HepG2 (cell line): Measurements from ENCODE around the gene SMAD3. TPM values are rescaled to one million over a fixed set of nuclear protein-coding genes. Genes with fewer than 3 reads are reported as not detected.

Source experiments
- DR1 ChIP-seq: sonication (generic); formaldehyde crosslinking; IDR thresholded peaks from 2 replicates; pipeline ENCODE4 v1.8.0; 2021; ENCODE audit warnings: mild to moderate bottlenecking, missing genetic modification reagents, inconsistent platforms
- DRAP1 ChIP-seq: IDR thresholded peaks from 2 replicates; pipeline ENCODE4 v1.6.1; 2016; ENCODE audit warnings: missing genetic modification reagents, missing compliant biosample characterization
- GFI1 ChIP-seq: sonication (generic); formaldehyde crosslinking; IDR thresholded peaks from 2 replicates; pipeline ENCODE4 v1.5.0; 2020; ENCODE audit warnings: missing genetic modification reagents, mild to moderate bottlenecking, borderline replicate concordance
- GMEB2 ChIP-seq: IDR thresholded peaks from 2 replicates; pipeline ENCODE4 v1.6.1; 2016; ENCODE audit warnings: missing biosample characterization, missing genetic modification reagents, low read depth
- HINFP ChIP-seq: sonication (generic); formaldehyde crosslinking; IDR thresholded peaks from 2 replicates; pipeline ENCODE4 v1.4.0; 2020; ENCODE audit warnings: low read depth, mild to moderate bottlenecking, missing genetic modification reagents
- JDP2 ChIP-seq: sonication (generic); formaldehyde crosslinking; IDR thresholded peaks from 2 replicates; pipeline ENCODE4 v1.8.1; 2022; ENCODE audit warnings: missing genetic modification reagents, borderline replicate concordance
- MEF2D ChIP-seq: sonication (generic); formaldehyde crosslinking; IDR thresholded peaks from 2 replicates; pipeline ENCODE4 v1.5.1; 2020; ENCODE audit warnings: mild to moderate bottlenecking, missing genetic modification reagents
- PRDM10 ChIP-seq: sonication (generic); formaldehyde crosslinking; IDR thresholded peaks from 2 replicates; pipeline ENCODE4 v1.4.0; 2020; ENCODE audit warnings: low read depth, missing genetic modification reagents
- RBM22 ChIP-seq: fragments of 200-400 bp; formaldehyde crosslinking; optimal IDR thresholded peaks from 2 replicates; pipeline ENCODE3; 2017; ENCODE audit warnings: mild to moderate bottlenecking, low read length, moderate library complexity
- SMAD3 ChIP-seq: sonication (generic); formaldehyde crosslinking; IDR thresholded peaks from 2 replicates; pipeline ENCODE4 v1.4.0; 2020; ENCODE audit warnings: missing genetic modification reagents
- SOX13 ChIP-seq, 3 experiments: fragments of 450-650 bp in 1 of 3; sonication (generic) in 1 of 3; formaldehyde crosslinking in 1 of 3; IDR thresholded peaks in 2 of 3; conservative IDR thresholded peaks in 1 of 3; 2 replicates each; pipeline versions ENCODE4 v1.5.0 to v1.6.1; 2016 to 2020; ENCODE audit warnings: antibody characterized with exemption in 1 of 3, mild to moderate bottlenecking in 1 of 3, missing compliant biosample characterization in 1 of 3, missing genetic modification reagents in 1 of 3, moderate library complexity in 1 of 3
- SOX6 ChIP-seq, 2 experiments: fragments of 450-650 bp in 1 of 2; sonication (generic) in 1 of 2; formaldehyde crosslinking in 1 of 2; IDR thresholded peaks; 2 replicates each; pipeline versions ENCODE4 v1.4.0 to v1.6.1; 2017 to 2020; ENCODE audit warnings: antibody characterized with exemption in 1 of 2, mild to moderate bottlenecking in 1 of 2, missing genetic modification reagents in 1 of 2
- TFE3 ChIP-seq: IDR thresholded peaks from 2 replicates; pipeline ENCODE4 v1.6.1; 2016
- TMF1 ChIP-seq: sonication (generic); formaldehyde crosslinking; IDR thresholded peaks from 2 replicates; pipeline ENCODE4 v1.8.1; 2022; ENCODE audit warnings: low read depth, missing genetic modification reagents
- WIZ ChIP-seq: sonication (generic); formaldehyde crosslinking; IDR thresholded peaks from 2 replicates; pipeline ENCODE4 v1.5.1; 2020; ENCODE audit warnings: mild to moderate bottlenecking, missing genetic modification reagents
- ZFX ChIP-seq: sonication (generic); formaldehyde crosslinking; IDR thresholded peaks from 2 replicates; pipeline ENCODE4 v1.4.0; 2020; ENCODE audit warnings: mild to moderate bottlenecking, low read depth, missing genetic modification reagents, moderate library complexity
- ZFY ChIP-seq: sonication (generic); formaldehyde crosslinking; IDR thresholded peaks from 2 replicates; pipeline ENCODE4 v1.4.0; 2020; ENCODE audit warnings: missing genetic modification reagents
- ZMYM3 ChIP-seq: sonication (generic); formaldehyde crosslinking; IDR thresholded peaks from 2 replicates; pipeline ENCODE4 v1.5.1; 2020; ENCODE audit warnings: mild to moderate bottlenecking, missing genetic modification reagents
- ZNF121 ChIP-seq: sonication (generic); formaldehyde crosslinking; IDR thresholded peaks from 2 replicates; pipeline ENCODE4 v1.5.0; 2020; ENCODE audit warnings: mild to moderate bottlenecking, missing genetic modification reagents
- ZNF33A ChIP-seq: sonication (generic); formaldehyde crosslinking; IDR thresholded peaks from 2 replicates; pipeline ENCODE4 v1.5.1; 2020; ENCODE audit warnings: missing genetic modification reagents, mild to moderate bottlenecking, moderate library complexity, borderline replicate concordance
- polyA plus RNA-seq, 8 experiments: library from polyadenylated mRNA; depleted of rRNA in 3 of 8; stranded (reverse) in 7 of 8; unstranded in 1 of 8; fragments of >200 nt; fragmentation: Illumina TruSeq in 4 of 8; extraction: Trizol in 4 of 8; gene quantifications; 2 replicates each; pipeline versions ENCODE4 v1.2.1 to v1.2.3, GENCODE V29; 2011 to 2016; ENCODE audit warnings: low read depth in 4 of 8, missing spikeins in 1 of 8, mixed read lengths in 1 of 8; ENCODE audit not compliant: insufficient read depth in 1 of 8
- total RNA-seq, 5 experiments: library from RNA; depleted of rRNA; stranded (reverse); fragments of >200 nt; fragmentation: Illumina TruSeq; extraction: Trizol; gene quantifications; 2 replicates each; pipeline ENCODE4 v1.2.3, GENCODE V29; 2016; ENCODE audit warnings: low read depth in 1 of 5

SMAD3 gene
- total and polyA plus RNA-seq, 2 of the 13 experiments (the other 11 are each of a cell fraction or from before 2014, with no cell fraction given) = 8.6 to 56.3 TPM

- TF ChIP-seq DRAP1 (CRISPR knock-in tag) = peak; percentile 18; the same call in 1 of the 2 replicates
- TF ChIP-seq JDP2 = no peak
- no peak for TF ChIP-seq GMEB2 (CRISPR knock-in tag)
- no peak for TF ChIP-seq RBM22
- TF ChIP-seq SMAD3 (CRISPR knock-in tag) = no peak
- peak; percentile 67; the same call in 1 of the 2 replicates for TF ChIP-seq ZMYM3 (CRISPR knock-in tag)
- TF ChIP-seq TMF1 (CRISPR knock-in tag) = no peak
- no peak for TF ChIP-seq SOX13 (IDR thresholded peaks at IDR 0.05)
- peak in 1 of 2 experiments; percentile 81; a peak in 2 of 4 replicates for TF ChIP-seq SOX13 (CRISPR knock-in tag; conservative IDR thresholded peaks at IDR 0.05 in 1 of 2, IDR thresholded peaks at IDR 0.05 in 1 of 2)
- TF ChIP-seq MEF2D (CRISPR knock-in tag) = peak; percentile 76
- TF ChIP-seq ZFX = peak; percentile 74
- TF ChIP-seq GFI1 (CRISPR knock-in tag) = peak; percentile 96
- peak; percentile 83; the same call in 1 of the 2 replicates for TF ChIP-seq PRDM10 (CRISPR knock-in tag)
- peak; percentile 63 for TF ChIP-seq ZFY (CRISPR knock-in tag)
- TF ChIP-seq HINFP = no peak
- TF ChIP-seq SOX6 (IDR thresholded peaks at IDR 0.05) = no peak
- peak; percentile 87 for TF ChIP-seq SOX6 (CRISPR knock-in tag; IDR thresholded peaks at IDR 0.05)
- peak; percentile 46; the same call in 1 of the 2 replicates for TF ChIP-seq ZNF121 (CRISPR knock-in tag)
- TF ChIP-seq DR1 (CRISPR knock-in tag) = no peak
- no peak for TF ChIP-seq ZNF33A (CRISPR knock-in tag)
- peak; percentile 67; the same call in 1 of the 2 replicates for TF ChIP-seq TFE3 (CRISPR knock-in tag)
- TF ChIP-seq WIZ (CRISPR knock-in tag) = no peak
Measured at GRCh38 chr15:67030036-67030762, 35.2 kb upstream of the SMAD3 start (continued).
